H1 (cell line): ENCODE measurements around the gene HLTF. TPM values are rescaled to one million over a fixed set of nuclear protein-coding genes. Genes with fewer than 3 reads are reported as not detected.

Experiments
- CEBPB ChIP-seq: IDR thresholded peaks from 2 replicates; pipeline ENCODE4 v1.6.1; 2012; ENCODE audit warnings: low read depth, low read length
- CHD2 ChIP-seq: IDR thresholded peaks from 2 replicates; pipeline ENCODE4 v1.6.1; 2012; ENCODE audit warnings: low read length, improper control_type of control experiment
- CHD7 ChIP-seq: fragments of 300-600 bp; sonication (generic); IDR thresholded peaks from 2 replicates; pipeline ENCODE4 v1.7.1; 2012; ENCODE audit warnings: low read length, moderate library complexity, mild to moderate bottlenecking, inconsistent platforms; ENCODE audit not compliant: insufficient replicate concordance
- CTCF ChIP-seq, 3 experiments: IDR thresholded peaks; 1 replicate in 2 of 3; 2 replicates in 1 of 3; pipeline versions ENCODE4 v1.5.1 to v1.6.1; 2011; ENCODE audit warnings: low read length in 3 of 3, mild to moderate bottlenecking in 3 of 3, inconsistent platforms in 2 of 3, low read depth in 1 of 3, moderate library complexity in 1 of 3; ENCODE audit not compliant: insufficient read depth in 1 of 3; ENCODE audit errors: control extremely low read depth in 1 of 3
- EP300 ChIP-seq, 2 experiments: IDR thresholded peaks; 1 replicate in 1 of 2; 2 replicates in 1 of 2; pipeline ENCODE4 v1.6.1; 2011 to 2012; ENCODE audit warnings: low read depth in 2 of 2, low read length in 2 of 2, mild to moderate bottlenecking in 2 of 2, borderline replicate concordance in 1 of 2, inconsistent platforms in 1 of 2, moderate library complexity in 1 of 2
- NANOG ChIP-seq: IDR thresholded peaks from 2 replicates; pipeline ENCODE4 v1.6.1; 2011; ENCODE audit warnings: low read length, low read depth, mild to moderate bottlenecking, inconsistent platforms; ENCODE audit not compliant: insufficient read depth, poor library complexity, severe bottlenecking
- PHF8 ChIP-seq: fragments of 200-600 bp; sonication (generic); conservative IDR thresholded peaks from 2 replicates; pipeline ENCODE4 v1.7.1; 2012; ENCODE audit warnings: low read depth, mild to moderate bottlenecking, inconsistent platforms, low read length, moderate library complexity
- POLR2AphosphoS5 ChIP-seq: IDR thresholded peaks from 2 replicates; pipeline ENCODE4 v1.6.1; 2011; ENCODE audit warnings: low read depth, low read length
- SIX5 ChIP-seq: IDR thresholded peaks from 2 replicates; pipeline ENCODE4 v1.6.1; 2011; ENCODE audit warnings: mild to moderate bottlenecking, low read depth, low read length
- polyA plus RNA-seq, 7 experiments: library from polyadenylated mRNA; depleted of rRNA in 3 of 7; stranded (reverse) in 5 of 7; unstranded in 2 of 7; fragments of >200 nt in 5 of 7; fragments of 200-250 nt in 2 of 7; gene quantifications; 1 replicate in 5 of 7; 2 replicates in 1 of 7; 4 replicates in 1 of 7; pipeline versions ENCODE4 v1.2.1 to v1.2.3, GENCODE V29; 2011 to 2013; ENCODE audit warnings: missing spikeins in 2 of 7, mixed read lengths in 2 of 7
- total RNA-seq: library from RNA; stranded (reverse); fragmentation: NEBNext Ultra II Directional; extraction: Animal tissue kit (Norgen Biotek cat#: 25700); gene quantifications from 2 replicates; pipeline ENCODE4 v1.2.1, GENCODE V29; 2021

HLTF gene
- total and polyA plus RNA-seq, 2 of the 8 experiments (the other 6 are each of a cell fraction or from before 2014, with no cell fraction given) = 18.1 to 60.3 TPM

GRCh38 chr3:149005416-149005815 is 80.9 kb downstream of the HLTF start (continued):
- TF ChIP-seq CHD7 (no peak), SIX5 (no peak), NANOG (no peak), POLR2AphosphoS5 (no peak), EP300 (IDR thresholded peaks at IDR 0.05; ENCODE audit: borderline replicate concordance in 1 of 2, low read depth in 2 of 2, low read length in 2 of 2) (no peak), PHF8 (no peak), CTCF (IDR thresholded peaks at IDR 0.05; ENCODE audit: control extremely low read depth in 1 of 3, insufficient read depth in 1 of 3, low read depth in 1 of 3, low read length in 3 of 3) (no peak), CEBPB (no peak), CHD2 (no peak)
